GM12892 (cell line): Measurements from ENCODE around the gene SNX13.

Source experiments
- POLR2A ChIP-seq: IDR thresholded peaks from 2 replicates; pipeline ENCODE4 v1.6.1; 2011; ENCODE audit warnings: low read depth, low read length, control low read depth
- POLR2AphosphoS5 ChIP-seq: IDR thresholded peaks from 2 replicates; pipeline ENCODE4 v1.6.1; 2011; ENCODE audit warnings: low read depth, low read length, control low read depth
- TAF1 ChIP-seq: IDR thresholded peaks from 2 replicates; pipeline ENCODE4 v1.6.1; 2011; ENCODE audit warnings: low read depth, mild to moderate bottlenecking, control low read depth, low read length, borderline replicate concordance

GRCh38 chr7:17846935-17847334 is 93.4 kb downstream of the SNX13 start:
- no peak for TF ChIP-seq POLR2A
- TF ChIP-seq POLR2AphosphoS5: no peak
- TF ChIP-seq TAF1: no peak
